HepG2 (cell line): ENCODE data around the gene FBLN7. TPM values are rescaled to one million over a fixed set of nuclear protein-coding genes. Genes with fewer than 3 reads are reported as not detected.

Source experiments
- ATAC-seq: fragments of 200-7000 bp; cut with Tn5 transposase; 3 replicates; pipeline ENCODE4 v1.9.1; 2020; ENCODE audit warnings: mild to moderate bottlenecking, moderate library complexity
- BruUV-seq: library from RNA; stranded (reverse); fragments of 400-500 nt; replicated peaks from 2 replicates; lab custom pipeline; 2021; lab: Mats Ljungman, UMichigan
- CTCF ChIA-PET: fragments of 300-600 bp; formaldehyde crosslinking; extraction: SDS; loops from one replicate; lab custom pipeline; 2021; ENCODE audit warnings: low total read pairs, inconsistent platforms, low intra/inter-chr PET ratio; lab: Yijun Ruan, JAX
- POLR2A ChIA-PET: fragments of 350-600 bp; sonication (Branson Sonifier 250); formaldehyde crosslinking; loops from one replicate; lab custom pipeline; 2020; ENCODE audit warnings: antibody characterized with exemption, inconsistent platforms; lab: Yijun Ruan, JAX
- DNase-seq: peaks from one replicate; pipeline ENCODE4 v3.0.0-alpha.2; 2015; ENCODE audit warnings: low spot score
- FAIRE-seq: peaks from 3 replicates; lab custom pipeline; 2011; peaks lifted over from hg19 to GRCh38; lab: Jason Lieb, UNC
- H2AFZ ChIP-seq: one replicate; pipeline ENCODE4 v1.6.1; 2011; ENCODE audit warnings: low read length, inconsistent platforms
- H3K27ac ChIP-seq: fragments of 300-600 bp; 3 replicates; pipeline ENCODE4 v1.8.0; 2011; ENCODE audit warnings: mixed run types, mild to moderate bottlenecking, mixed read lengths, low read length, inconsistent platforms; ENCODE audit not compliant: insufficient read depth; ENCODE audit errors: extremely low read length
- H3K27me3 ChIP-seq, 2 experiments: fragments of 200-600 bp in 1 of 2; 2 replicates in 1 of 2; 3 replicates in 1 of 2; pipeline versions ENCODE4 v1.6.0 to v1.8.0; 2011; ENCODE audit warnings: low read length in 2 of 2, mild to moderate bottlenecking in 2 of 2, moderate library complexity in 2 of 2, inconsistent platforms in 1 of 2; ENCODE audit not compliant: insufficient read depth in 2 of 2, control insufficient read depth in 1 of 2
- H3K36me3 ChIP-seq, 2 experiments: fragments of 200-600 bp in 1 of 2; replicated peaks in 1 of 2; 2 replicates in 1 of 2; 3 replicates in 1 of 2; pipeline versions ENCODE4 v1.5.1 to v1.8.0; 2011; ENCODE audit warnings: low read length in 2 of 2, inconsistent platforms in 1 of 2; ENCODE audit not compliant: insufficient read depth in 2 of 2, control insufficient read depth in 1 of 2
- H3K4me1 ChIP-seq: 2 replicates; pipeline ENCODE4 v1.5.1; 2012; ENCODE audit warnings: low read length, inconsistent platforms; ENCODE audit not compliant: insufficient read depth
- H3K4me2 ChIP-seq: 2 replicates; pipeline ENCODE4 v1.6.0; 2011; ENCODE audit warnings: low read depth, low read length, inconsistent platforms
- H3K4me3 ChIP-seq, 3 experiments: fragments of 200-600 bp in 1 of 3; sonication (generic), shearing (Covaris generic) in 1 of 3; replicated peaks in 1 of 3; 2 replicates each; pipeline ENCODE4 v1.5.1; 2011 to 2016; ENCODE audit warnings: low read length in 3 of 3, inconsistent platforms in 2 of 3, low read depth in 2 of 3, mild to moderate bottlenecking in 2 of 3, control low read depth in 1 of 3, mixed read lengths in 1 of 3; ENCODE audit not compliant: insufficient read depth in 1 of 3
- H3K79me2 ChIP-seq: one replicate; pipeline ENCODE4 v1.6.1; 2011; ENCODE audit warnings: low read length, inconsistent platforms; ENCODE audit not compliant: insufficient read depth
- H3K9ac ChIP-seq: 2 replicates; pipeline ENCODE4 v1.6.0; 2011; ENCODE audit warnings: mild to moderate bottlenecking, low read depth, low read length, inconsistent platforms; ENCODE audit not compliant: insufficient read depth
- H3K9me3 ChIP-seq: 2 replicates; pipeline ENCODE4 v1.5.1; 2012; ENCODE audit warnings: mild to moderate bottlenecking, low read length
- H4K20me1 ChIP-seq: 2 replicates; pipeline ENCODE4 v1.6.0; 2011; ENCODE audit warnings: inconsistent platforms, mild to moderate bottlenecking, low read length, moderate library complexity; ENCODE audit not compliant: insufficient read depth
- CBX1 ChIP-seq: IDR thresholded peaks from one replicate; pipeline ENCODE4 v1.6.1; 2016; ENCODE audit warnings: antibody characterized with exemption, low read depth
- CERS6 ChIP-seq: sonication (generic); formaldehyde crosslinking; IDR thresholded peaks from 2 replicates; pipeline ENCODE4 v1.5.0; 2020; ENCODE audit warnings: missing genetic modification reagents
- CSRNP1 ChIP-seq: sonication (generic); formaldehyde crosslinking; IDR thresholded peaks from 2 replicates; pipeline ENCODE4 v1.8.1; 2023; ENCODE audit warnings: mild to moderate bottlenecking, missing genetic modification reagents
- KMT2A ChIP-seq: sonication (generic); formaldehyde crosslinking; IDR thresholded peaks from 2 replicates; pipeline ENCODE4 v1.4.0; 2020; ENCODE audit warnings: missing genetic modification reagents
- MNT ChIP-seq: fragments of 450-650 bp; IDR thresholded peaks from 2 replicates; pipeline ENCODE4 v1.6.1; 2016
- ONECUT2 ChIP-seq: sonication (generic); formaldehyde crosslinking; IDR thresholded peaks from 2 replicates; pipeline ENCODE4 v1.4.0; 2020; ENCODE audit warnings: missing genetic modification reagents
- SOX5 ChIP-seq: IDR thresholded peaks from 2 replicates; pipeline ENCODE4 v1.6.1; 2016; ENCODE audit warnings: borderline replicate concordance
- TMF1 ChIP-seq: sonication (generic); formaldehyde crosslinking; IDR thresholded peaks from 2 replicates; pipeline ENCODE4 v1.8.1; 2022; ENCODE audit warnings: low read depth, missing genetic modification reagents
- UBTF ChIP-seq: sonication (generic); formaldehyde crosslinking; IDR thresholded peaks from 2 replicates; pipeline ENCODE4 v1.4.0; 2020; ENCODE audit warnings: mild to moderate bottlenecking, missing genetic modification reagents
- ZNF431 ChIP-seq: sonication (generic); formaldehyde crosslinking; IDR thresholded peaks from 2 replicates; pipeline ENCODE4 v1.9.0; 2022; ENCODE audit warnings: missing genetic modification reagents, low read depth, mild to moderate bottlenecking, borderline replicate concordance
- ZNF652 ChIP-seq: IDR thresholded peaks from 2 replicates; pipeline ENCODE4 v1.6.1; 2016; ENCODE audit warnings: low read depth, borderline replicate concordance
- ZNF770 ChIP-seq: sonication (generic); formaldehyde crosslinking; IDR thresholded peaks from 2 replicates; pipeline ENCODE4 v1.5.0; 2020; ENCODE audit warnings: mild to moderate bottlenecking, missing genetic modification reagents
- WGBS: methylation state at CpG from one replicate; pipeline ENCODE4 v1.1.6; 2017; ENCODE audit warnings: low lambda C conversion rate; 5-methylcytosine and 5-hydroxymethylcytosine counted together
- in situ Hi-C: cut with HindIII; loops from 2 replicates; pipeline ENCODE4 v1.10.0; 2017; ENCODE audit warnings: low pct_unique_long_range_greater_than_20kb; ENCODE audit not compliant: extremely low pct_ligation_motif_present
- intact Hi-C: fragments of 100-400 bp; cut with micrococcal nuclease; formaldehyde crosslinking; loops from one replicate; pipeline ENCODE4 v1.10.0; 2022; ENCODE audit not compliant: unreplicated experiment
- polyA plus RNA-seq, 8 experiments: library from polyadenylated mRNA; depleted of rRNA in 3 of 8; stranded (reverse) in 7 of 8; unstranded in 1 of 8; fragments of >200 nt; fragmentation: Illumina TruSeq in 4 of 8; extraction: Trizol in 4 of 8; gene quantifications; 2 replicates each; pipeline versions ENCODE4 v1.2.1 to v1.2.3, GENCODE V29; 2011 to 2016; ENCODE audit warnings: low read depth in 4 of 8, missing spikeins in 1 of 8, mixed read lengths in 1 of 8; ENCODE audit not compliant: insufficient read depth in 1 of 8
- total RNA-seq, 5 experiments: library from RNA; depleted of rRNA; stranded (reverse); fragments of >200 nt; fragmentation: Illumina TruSeq; extraction: Trizol; gene quantifications; 2 replicates each; pipeline ENCODE4 v1.2.3, GENCODE V29; 2016; ENCODE audit warnings: low read depth in 1 of 5

The FBLN7 gene
- total and polyA plus RNA-seq, 2 of the 13 experiments (the other 11 are each of a cell fraction or from before 2014, with no cell fraction given): 1.4 to 2.3 TPM

GRCh38 chr2:112141626-112142007 is 3.4 kb downstream of the FBLN7 start:
- H3K9ac ChIP-seq: no peak overlapping the region
- H3K4me2 ChIP-seq: no peak overlapping the region
- no peaks in the 10 kb centered on the region for H3K36me3 ChIP-seq
- no peak overlapping the region for H2AFZ ChIP-seq
- no peaks in the 10 kb centered on the region for H3K79me2 ChIP-seq
- no peak overlapping the region for H3K27ac ChIP-seq
- peaks cover 15% of the 10 kb centered on the region for H3K4me1 ChIP-seq
- TSS peak; percentile 18 for BruUV-seq
- POLR2A ChIA-PET: no interaction called here
- no peaks in the 10 kb centered on the region; a peak in 1 of 5 replicates for H3K27me3 ChIP-seq
- whole genome bisulfite sequencing: 89% methylated on average over 7 of the region's 7 CpGs
- ATAC-seq: no peak
- H3K9me3 ChIP-seq: no peaks in the 10 kb centered on the region
- intact Hi-C loops: no loop called here
- no peak for FAIRE-seq
- no peaks in the 10 kb centered on the region for H4K20me1 ChIP-seq
- no peak for DNase-seq
- H3K4me3 ChIP-seq: no peak overlapping the region
- in situ Hi-C loops: no loop called here
- CTCF ChIA-PET: no interaction called here
- TF ChIP-seq TMF1 (CRISPR knock-in tag): no peak
- TF ChIP-seq ZNF431 (CRISPR knock-in tag): no peak
- TF ChIP-seq ZNF770 (CRISPR knock-in tag): no peak
- no peak for TF ChIP-seq MNT
- no peak for TF ChIP-seq ZNF652 (CRISPR knock-in tag)
- no peak for TF ChIP-seq ONECUT2 (CRISPR knock-in tag)
- TF ChIP-seq SOX5: no peak
- TF ChIP-seq UBTF: no peak
- TF ChIP-seq CERS6 (CRISPR knock-in tag): no peak
- TF ChIP-seq KMT2A: no peak
- TF ChIP-seq CBX1: no peak
- TF ChIP-seq CSRNP1 (CRISPR knock-in tag): no peak
